Subcutaneous adipose tissue (tissue), 4 donors: ENCODE data around the gene SEZ6. TPM values are rescaled to one million over a fixed set of nuclear protein-coding genes. Genes with fewer than 3 reads are reported as not detected.

Experiments
- total RNA-seq, 4 donors: library from RNA; depleted of rRNA; stranded (reverse); fragments of >200 nt; gene quantifications; one replicate each; pipeline ENCODE4 v1.1.0, GENCODE V29; 2016
- TF ChIP-seq, protein P1 (sequence below): fragments of 450-650 bp; IDR thresholded peaks from one replicate; pipeline ENCODE4 v1.5.1; 2016; ENCODE audit warnings: low read depth, mild to moderate bottlenecking, control low read depth, antibody characterized with exemption, moderate library complexity

The SEZ6 gene
- total RNA-seq, 4 donors from 2014 or later: not detected

GRCh38 chr17:29007860-29008455 is 2.1 kb upstream of the SEZ6 start:
- TF ChIP-seq, protein P1, sequence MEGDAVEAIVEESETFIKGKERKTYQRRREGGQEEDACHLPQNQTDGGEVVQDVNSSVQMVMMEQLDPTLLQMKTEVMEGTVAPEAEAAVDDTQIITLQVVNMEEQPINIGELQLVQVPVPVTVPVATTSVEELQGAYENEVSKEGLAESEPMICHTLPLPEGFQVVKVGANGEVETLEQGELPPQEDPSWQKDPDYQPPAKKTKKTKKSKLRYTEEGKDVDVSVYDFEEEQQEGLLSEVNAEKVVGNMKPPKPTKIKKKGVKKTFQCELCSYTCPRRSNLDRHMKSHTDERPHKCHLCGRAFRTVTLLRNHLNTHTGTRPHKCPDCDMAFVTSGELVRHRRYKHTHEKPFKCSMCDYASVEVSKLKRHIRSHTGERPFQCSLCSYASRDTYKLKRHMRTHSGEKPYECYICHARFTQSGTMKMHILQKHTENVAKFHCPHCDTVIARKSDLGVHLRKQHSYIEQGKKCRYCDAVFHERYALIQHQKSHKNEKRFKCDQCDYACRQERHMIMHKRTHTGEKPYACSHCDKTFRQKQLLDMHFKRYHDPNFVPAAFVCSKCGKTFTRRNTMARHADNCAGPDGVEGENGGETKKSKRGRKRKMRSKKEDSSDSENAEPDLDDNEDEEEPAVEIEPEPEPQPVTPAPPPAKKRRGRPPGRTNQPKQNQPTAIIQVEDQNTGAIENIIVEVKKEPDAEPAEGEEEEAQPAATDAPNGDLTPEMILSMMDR: no peak

DNA sequence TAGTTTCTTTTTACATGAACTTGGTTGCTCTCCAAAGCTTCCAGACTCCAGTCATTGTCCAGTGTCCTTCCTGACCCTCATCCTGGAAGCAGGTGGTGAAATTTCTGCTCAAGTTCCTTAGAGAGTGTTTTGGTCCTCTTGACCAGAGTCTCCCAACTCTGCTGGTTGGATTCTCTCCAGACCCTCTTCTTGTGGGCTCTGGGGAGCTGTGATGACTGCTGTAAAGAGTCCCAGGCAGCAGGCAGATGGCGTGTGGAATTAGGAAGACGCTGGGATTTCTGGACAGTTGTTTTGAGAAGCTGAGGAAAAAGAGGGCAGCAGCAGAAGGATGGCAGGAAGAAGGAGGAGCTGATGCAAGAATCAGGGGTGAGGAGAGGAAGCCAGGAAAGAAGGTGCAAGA is 1.6 kb upstream of the SEZ6 start:
- TF ChIP-seq, protein P1: no peak

DNA sequence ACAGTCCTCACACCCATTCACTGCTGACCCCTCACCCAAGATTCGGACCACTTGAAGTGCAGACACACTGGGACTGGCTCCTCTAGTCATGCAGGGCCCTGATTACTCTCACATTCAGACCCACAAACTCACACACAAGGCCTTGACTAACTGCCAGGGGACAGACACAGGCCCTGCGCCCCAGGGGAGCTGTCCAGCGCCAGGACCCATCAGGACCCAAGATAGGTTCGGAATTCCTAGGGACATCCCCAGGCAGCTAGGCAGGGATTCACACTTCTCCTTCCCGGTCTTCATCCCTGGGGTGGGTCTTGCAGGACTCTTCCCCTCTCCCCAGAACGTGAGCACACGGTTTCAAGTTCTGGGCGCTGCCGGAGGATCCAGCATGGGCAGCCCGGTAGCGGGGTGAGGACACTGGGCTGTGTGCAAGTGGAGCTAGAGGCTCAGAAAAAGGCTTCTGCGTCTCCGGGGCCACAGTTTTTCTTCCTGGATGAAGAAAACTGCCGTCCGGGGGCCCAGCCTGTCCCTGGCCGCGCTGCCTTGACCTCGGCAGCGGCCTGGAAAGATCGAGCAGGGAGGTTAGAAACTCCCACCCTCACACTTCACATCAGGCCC is 1.6 kb downstream of the SEZ6 start:
- TF ChIP-seq, protein P1: no peak

- TF ChIP-seq, protein P1: no peak
Observed at GRCh38 chr17:29003289-29003688, 2.5 kb downstream of the SEZ6 start.

GRCh38 chr17:29002811-29003210 is 3.0 kb downstream of the SEZ6 start:
- TF ChIP-seq, protein P1: no peak

GRCh38 chr17:29000973-29001372 is 4.9 kb downstream of the SEZ6 start:
- TF ChIP-seq, protein P1: no peak

DNA sequence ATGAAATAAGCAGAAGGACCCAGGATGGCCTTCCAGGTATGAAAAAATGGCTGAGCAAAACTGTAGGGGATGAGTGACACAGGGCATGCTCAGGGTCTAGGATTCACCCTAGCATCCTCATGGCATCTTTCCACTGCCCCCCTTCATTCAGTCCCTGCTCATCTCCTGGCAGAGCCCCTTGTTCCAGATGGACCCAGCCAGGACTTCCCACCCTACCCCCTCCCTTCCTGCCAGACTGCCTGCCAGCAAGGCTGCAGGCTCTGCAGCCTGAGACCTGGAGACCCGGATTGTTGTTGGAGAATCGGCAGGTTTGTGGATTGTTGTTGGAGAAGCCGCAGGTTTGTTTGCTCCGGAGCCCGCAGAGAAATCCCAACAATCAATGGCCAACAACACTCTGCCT is 6.6 kb downstream of the SEZ6 start:
- TF ChIP-seq, protein P1: no peak
